HEK293 (cell line): ENCODE results near the gene MBD6.

Experiments used
- CTCF ChIA-PET: fragments of 350-600 bp; formaldehyde crosslinking; extraction: SDS; loops from one replicate; lab custom pipeline; 2021; ENCODE audit warnings: antibody characterized with exemption; lab: Yijun Ruan, JAX
- POLR2A ChIA-PET: fragments of 300-600 bp; formaldehyde crosslinking; extraction: SDS; loops from one replicate; lab custom pipeline; 2020; ENCODE audit warnings: antibody characterized with exemption, inconsistent platforms; lab: Yijun Ruan, JAX
- H3K27ac ChIP-seq: fragments of 200-500 bp; sonication (Bioruptor generic); 2 replicates; pipeline ENCODE4 v1.5.1; 2014; ENCODE audit warnings: low read depth, low read length, control low read depth, inconsistent platforms; ENCODE audit errors: extremely low read depth
- H3K36me3 ChIP-seq, 2 experiments: fragments of 200-500 bp in 1 of 2; sonication (Bioruptor generic) in 1 of 2; 1 replicate in 1 of 2; 2 replicates in 1 of 2; pipeline ENCODE4 v1.5.1; 2014 to 2017; ENCODE audit warnings: inconsistent platforms in 2 of 2, low read length in 2 of 2; ENCODE audit not compliant: control insufficient read depth in 2 of 2, insufficient read depth in 1 of 2
- H3K4me1 ChIP-seq: fragments of 200-500 bp; sonication (Bioruptor generic); 2 replicates; pipeline ENCODE4 v1.5.1; 2014; ENCODE audit warnings: mild to moderate bottlenecking, low read length, inconsistent platforms; ENCODE audit not compliant: control insufficient read depth, insufficient read depth
- H3K4me3 ChIP-seq: 2 replicates; pipeline ENCODE4 v1.5.1; 2011; ENCODE audit warnings: low read depth, mild to moderate bottlenecking, control low read depth, low read length, moderate library complexity
- H3K9me3 ChIP-seq: fragments of 200-500 bp; sonication (Bioruptor generic); 2 replicates; pipeline ENCODE4 v1.5.1; 2014; ENCODE audit warnings: low read depth, low read length, inconsistent platforms; ENCODE audit not compliant: control insufficient read depth, insufficient read depth
- BCL11B ChIP-seq: fragments of 450-650 bp; formaldehyde crosslinking; IDR thresholded peaks from 2 replicates; pipeline ENCODE4 v1.5.1; 2016; ENCODE audit warnings: low read depth, missing biosample characterization, missing genetic modification characterization
- GLIS1 ChIP-seq: fragments of 450-650 bp; formaldehyde crosslinking; IDR thresholded peaks from 2 replicates; pipeline ENCODE4 v1.5.1; 2016; ENCODE audit warnings: missing biosample characterization, missing genetic modification characterization
- GLIS2 ChIP-seq: fragments of 450-650 bp; formaldehyde crosslinking; IDR thresholded peaks from 2 replicates; pipeline ENCODE4 v1.5.1; 2016; ENCODE audit warnings: missing biosample characterization, missing genetic modification characterization
- HOXC10 ChIP-seq: sonication (generic); formaldehyde crosslinking; IDR thresholded peaks from 2 replicates; pipeline ENCODE4 v1.8.1; 2023; ENCODE audit warnings: mild to moderate bottlenecking, missing genetic modification reagents
- KLF16 ChIP-seq: fragments of 450-650 bp; formaldehyde crosslinking; IDR thresholded peaks from 2 replicates; pipeline ENCODE4 v1.5.1; 2017; ENCODE audit warnings: missing biosample characterization, missing genetic modification characterization
- PATZ1 ChIP-seq: fragments of 450-650 bp; formaldehyde crosslinking; IDR thresholded peaks from 2 replicates; pipeline ENCODE4 v1.5.1; 2016; ENCODE audit warnings: missing biosample characterization, missing genetic modification characterization
- PRDM10 ChIP-seq: fragments of 450-650 bp; formaldehyde crosslinking; IDR thresholded peaks from 2 replicates; pipeline ENCODE4 v1.5.1; 2016; ENCODE audit warnings: missing biosample characterization, missing genetic modification characterization
- ZBTB10 ChIP-seq: fragments of 450-650 bp; formaldehyde crosslinking; IDR thresholded peaks from 2 replicates; pipeline ENCODE4 v1.5.1; 2016; ENCODE audit warnings: missing biosample characterization, missing genetic modification characterization
- ZFHX2 ChIP-seq: fragments of 450-650 bp; formaldehyde crosslinking; conservative IDR thresholded peaks from 2 replicates; pipeline ENCODE4 v1.5.1; 2016; ENCODE audit warnings: missing biosample characterization, missing genetic modification characterization
- ZNF311 ChIP-seq: fragments of 450-650 bp; formaldehyde crosslinking; IDR thresholded peaks from 2 replicates; pipeline ENCODE4 v1.5.1; 2017; ENCODE audit warnings: missing biosample characterization, missing genetic modification characterization, borderline replicate concordance
- ZNF324 ChIP-seq: fragments of 450-650 bp; formaldehyde crosslinking; IDR thresholded peaks from 2 replicates; pipeline ENCODE4 v1.5.1; 2016; ENCODE audit warnings: missing biosample characterization, missing genetic modification characterization
- ZNF423 ChIP-seq: fragments of 450-650 bp; formaldehyde crosslinking; IDR thresholded peaks from 2 replicates; pipeline ENCODE4 v1.5.1; 2016; ENCODE audit warnings: missing biosample characterization, missing genetic modification characterization
- ZNF433 ChIP-seq: fragments of 450-650 bp; formaldehyde crosslinking; IDR thresholded peaks from 2 replicates; pipeline ENCODE4 v1.5.1; 2016; ENCODE audit warnings: missing biosample characterization, missing genetic modification characterization, low read depth
- ZNF513 ChIP-seq: fragments of 450-650 bp; IDR thresholded peaks from 2 replicates; pipeline ENCODE4 v1.5.1; 2018; ENCODE audit warnings: missing biosample characterization, missing genetic modification characterization
- ZNF580 ChIP-seq: fragments of 450-650 bp; formaldehyde crosslinking; IDR thresholded peaks from 2 replicates; pipeline ENCODE4 v1.5.1; 2016; ENCODE audit warnings: missing biosample characterization, missing genetic modification characterization
- ZNF600 ChIP-seq: fragments of 450-650 bp; formaldehyde crosslinking; IDR thresholded peaks from 2 replicates; pipeline ENCODE4 v1.5.1; 2016; ENCODE audit warnings: missing biosample characterization, missing genetic modification characterization
- ZNF626 ChIP-seq: fragments of 450-650 bp; sonication (Bioruptor Pico); formaldehyde crosslinking; IDR thresholded peaks from 2 replicates; pipeline ENCODE4 v1.5.1; 2018; ENCODE audit warnings: missing biosample characterization, missing genetic modification characterization, inconsistent platforms
- ZNF658 ChIP-seq: fragments of 450-650 bp; formaldehyde crosslinking; IDR thresholded peaks from 2 replicates; pipeline ENCODE4; 2016; ENCODE audit warnings: missing biosample characterization, missing genetic modification characterization
- ZNF701 ChIP-seq: fragments of 450-650 bp; formaldehyde crosslinking; IDR thresholded peaks from 2 replicates; pipeline ENCODE4 v1.5.1; 2016; ENCODE audit warnings: missing biosample characterization, missing genetic modification characterization
- ZNF776 ChIP-seq: fragments of 450-650 bp; formaldehyde crosslinking; IDR thresholded peaks from 2 replicates; pipeline ENCODE4 v1.5.0; 2017; ENCODE audit warnings: missing biosample characterization, missing genetic modification characterization, borderline replicate concordance
- ZNF830 ChIP-seq: fragments of 450-650 bp; IDR thresholded peaks from 2 replicates; pipeline ENCODE4 v1.5.0; 2018; ENCODE audit warnings: missing biosample characterization, missing genetic modification characterization, low read depth, mild to moderate bottlenecking, moderate library complexity
- ZSCAN18 ChIP-seq: fragments of 450-650 bp; formaldehyde crosslinking; IDR thresholded peaks from 2 replicates; pipeline ENCODE4 v1.5.1; 2016; ENCODE audit warnings: missing biosample characterization, missing genetic modification characterization

Gene MBD6

GRCh38 chr12:57519796-57520052 is 2.9 kb upstream of the MBD6 start:
- peak overlapping the region; percentile 79 for H3K4me3 ChIP-seq
- H3K4me1 ChIP-seq, result peaks cover 13% of the 10 kb centered on the region
- H3K9me3 ChIP-seq, result no peaks in the 10 kb centered on the region
- CTCF ChIA-PET, result interaction anchor here (1.4 kb wide), 1 partner anchor 64 kb away, joined by 5 read pairs; no protein-coding TSS in a partner anchor
- H3K36me3 ChIP-seq, result peaks cover 16 to 57% of the 10 kb centered on the region in 2 experiments
- TF ChIP-seq ZNF600 (tag by site-specific recombination) (no peak), ZNF580 (tag by site-specific recombination) (no peak), ZNF776 (tag by site-specific recombination) (no peak; the same call in 1 of the 2 replicates), GLIS2 (tag by site-specific recombination) (peak; percentile 40; the same call in 1 of the 2 replicates), PRDM10 (peak; percentile 81), ZNF626 (tag by site-specific recombination) (no peak), HOXC10 (no peak), ZNF433 (tag by site-specific recombination) (no peak), ZNF423 (tag by site-specific recombination) (0 out of 2 replicates have a peak, but pooled peaks have one; percentile 4)
- POLR2A ChIA-PET, result interaction anchor here (0.6 to 2.2 kb wide), 14 partner anchors 8 to 1216 kb away, joined by 3 to 13 read pairs (median 4); partner anchors contain the start of genes CTDSP2, DCTN2 and GLI1
- peak overlapping the region; percentile 86 for H3K27ac ChIP-seq

- H3K4me1 ChIP-seq, result peaks cover 13% of the 10 kb centered on the region
- ChIA-PET POLR2A (interaction anchor here (0.6 to 2.2 kb wide), 16 partner anchors 8 to 326 kb away, joined by 3 to 13 read pairs (median 4); partner anchors contain the start of genes CDK4, CTDSP2, DCTN2 and GLI1), CTCF (interaction anchor here (1.0 to 1.4 kb wide), 3 partner anchors 61 to 64 kb away, joined by 5 read pairs; partner anchors contain the start of gene GLI1)
- no peaks in the 10 kb centered on the region for H3K9me3 ChIP-seq
- peak within 1 kb of the TSS; percentile 79 for H3K4me3 ChIP-seq
- H3K36me3 ChIP-seq, result peaks cover 11 to 56% of the 10 kb centered on the region in 2 experiments
- H3K27ac ChIP-seq, result peak within 1 kb of the TSS; percentile 94
- TF ChIP-seq ZBTB10 (tag by site-specific recombination) (peak; percentile 54), GLIS1 (tag by site-specific recombination) (peak; percentile 98), ZNF658 (tag by site-specific recombination) (no peak), ZNF513 (tag by site-specific recombination) (peak; percentile 63; the same call in 1 of the 2 replicates), ZSCAN18 (tag by site-specific recombination) (0 out of 2 replicates have a peak, but pooled peaks have one; percentile 33), ZNF701 (tag by site-specific recombination) (no peak), ZNF324 (tag by site-specific recombination) (peak; percentile 76), ZFHX2 (tag by site-specific recombination) (peak; percentile 57; the same call in 1 of the 2 replicates), PATZ1 (no peak), BCL11B (tag by site-specific recombination) (peak; percentile 78; the same call in 1 of the 2 replicates), ZNF311 (no peak), ZNF830 (no peak), KLF16 (tag by site-specific recombination) (peak; percentile 91)
These were observed 2.4 kb upstream of the MBD6 start, which contains the start of gene DDIT3 for GRCh38 chr12:57520053-57520818. DDIT3 (minus strand) TSS chr12:57520514; CDS start chr12:57517406, 3,108 bp downstream.
